ENCODE data around the gene CCDC150.

CCDC150 gene

GRCh38 chr2:196639180-196640030 is at the start of gene CCDC150:
Gene CCDC150 (plus strand): TSS chr2:196639715. CDS start chr2:196639767, 52 bp downstream.
- peak; percentile 95 for DNase-seq (ENCODE audit: low spot score)

DNA sequence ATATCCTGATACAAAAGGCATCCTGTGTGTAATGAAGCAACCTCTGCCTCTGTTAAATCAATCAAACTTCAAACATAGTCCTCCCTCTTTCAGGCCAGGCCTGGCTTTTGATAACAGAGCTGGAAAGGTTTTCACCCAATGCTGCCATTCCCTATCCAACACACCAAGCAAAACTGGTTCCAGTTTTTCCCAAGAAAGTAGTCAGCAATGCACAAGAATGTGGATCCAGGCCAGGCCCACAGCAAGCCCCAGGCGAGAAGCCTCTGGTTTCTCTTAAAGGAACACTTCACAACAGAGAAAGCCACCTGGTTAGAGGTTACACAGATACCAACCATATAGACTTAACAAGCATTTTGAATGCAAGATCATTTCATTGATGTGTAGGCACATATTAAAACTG is 49.2 kb upstream of the CCDC150 start:
- no peak for DNase-seq (ENCODE audit: low spot score)

GRCh38 chr2:196591004-196591403 is 48.5 kb upstream of the CCDC150 start:
- DNase-seq (ENCODE audit: low spot score), result no peak

GRCh38 chr2:196591621-196592022 is 47.9 kb upstream of the CCDC150 start:
- DNase-seq (ENCODE audit: low spot score), result no peak

DNA sequence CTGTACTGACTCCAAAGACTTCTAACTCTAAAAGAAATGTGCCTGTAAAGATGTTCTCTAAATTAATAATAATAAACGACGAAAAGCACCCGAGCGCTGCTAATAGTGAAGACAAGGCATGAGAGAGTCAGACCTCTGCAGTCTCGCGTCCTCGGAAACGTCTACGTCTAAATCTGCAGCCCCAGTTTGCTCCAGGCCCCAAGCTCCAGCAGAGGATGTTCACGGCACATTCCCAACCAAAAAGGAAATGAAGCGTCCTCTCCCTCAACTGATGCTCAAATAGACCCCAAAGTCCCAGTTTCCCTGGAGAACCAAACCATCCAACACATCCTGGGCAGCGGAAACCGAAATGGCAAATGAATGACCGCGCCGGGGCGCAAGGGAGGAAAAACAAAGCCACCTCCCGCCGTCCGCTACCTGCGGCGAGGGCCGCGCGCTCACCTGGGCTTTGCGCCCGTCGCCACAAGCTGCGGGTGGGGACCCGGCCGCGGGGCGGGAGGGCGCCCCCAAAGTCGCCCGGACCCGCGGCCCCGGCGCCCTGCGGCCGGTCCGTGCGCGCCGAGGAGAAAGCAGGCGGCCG is 47.1 kb upstream of the CCDC150 start:
- DNase-seq (ENCODE audit: low spot score), result peak; percentile 46

- peak; percentile 55 for DNase-seq (ENCODE audit: low spot score)
Measured at GRCh38 chr2:196592911-196593881, 46.3 kb upstream of the CCDC150 start, which contains the start of gene HECW2. Gene HECW2 (minus strand): TSS chr2:196593554.

GRCh38 chr2:196594158-196594557 is 45.4 kb upstream of the CCDC150 start:
- no peak for DNase-seq (ENCODE audit: low spot score)

GRCh38 chr2:196597531-196597930 is 42.0 kb upstream of the CCDC150 start:
- DNase-seq (ENCODE audit: low spot score), result no peak

DNA sequence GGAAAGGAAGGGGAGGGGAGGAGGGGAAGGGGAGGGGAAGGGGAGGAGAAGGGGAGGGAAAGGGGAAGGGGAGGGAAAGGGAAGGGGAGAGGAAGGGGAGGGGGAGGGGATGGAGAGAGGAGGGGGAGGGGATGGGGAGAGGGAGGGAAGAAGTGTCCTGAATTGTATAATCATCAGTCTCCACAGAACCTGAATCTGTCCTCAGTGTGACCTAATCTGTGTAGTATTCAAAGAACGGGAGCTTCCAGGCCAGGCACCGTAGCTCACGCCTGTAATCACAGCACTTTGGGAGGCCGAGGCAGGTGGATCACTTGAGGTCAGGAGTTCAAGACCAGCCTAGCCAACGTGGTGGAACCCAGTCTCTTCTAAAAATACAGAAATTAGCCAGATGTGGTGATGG is 41.1 kb upstream of the CCDC150 start:
- DNase-seq (ENCODE audit: low spot score), result no peak

- no peak for DNase-seq (ENCODE audit: low spot score)
Measured at GRCh38 chr2:196598846-196599245, 40.7 kb upstream of the CCDC150 start.

- DNase-seq (ENCODE audit: low spot score), result peak; percentile 74
Measured at GRCh38 chr2:196601430-196602306, 37.8 kb upstream of the CCDC150 start.

DNA sequence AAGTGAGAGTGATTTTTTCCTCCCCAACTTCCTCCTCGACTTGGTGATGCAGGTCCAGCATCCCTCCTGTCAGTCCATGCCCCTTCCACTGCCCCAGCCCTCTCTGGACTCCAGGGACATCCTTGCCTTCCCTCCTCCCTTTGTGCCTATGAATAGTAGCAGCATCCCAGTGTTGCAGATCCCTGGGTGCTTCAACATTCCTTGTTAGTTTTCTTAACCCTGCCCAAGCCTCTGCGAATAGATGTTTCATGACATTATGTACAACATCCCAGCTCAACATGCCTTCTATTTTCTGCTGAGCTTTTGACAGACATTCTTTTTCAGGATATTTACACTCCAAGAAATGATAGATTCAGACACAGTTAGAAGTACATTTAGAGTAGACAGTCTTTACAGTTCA is 35.3 kb upstream of the CCDC150 start:
- no peak for DNase-seq (ENCODE audit: low spot score)

- DNase-seq (ENCODE audit: low spot score), result no peak
Measured at GRCh38 chr2:196606516-196606915, 33.0 kb upstream of the CCDC150 start.

DNA sequence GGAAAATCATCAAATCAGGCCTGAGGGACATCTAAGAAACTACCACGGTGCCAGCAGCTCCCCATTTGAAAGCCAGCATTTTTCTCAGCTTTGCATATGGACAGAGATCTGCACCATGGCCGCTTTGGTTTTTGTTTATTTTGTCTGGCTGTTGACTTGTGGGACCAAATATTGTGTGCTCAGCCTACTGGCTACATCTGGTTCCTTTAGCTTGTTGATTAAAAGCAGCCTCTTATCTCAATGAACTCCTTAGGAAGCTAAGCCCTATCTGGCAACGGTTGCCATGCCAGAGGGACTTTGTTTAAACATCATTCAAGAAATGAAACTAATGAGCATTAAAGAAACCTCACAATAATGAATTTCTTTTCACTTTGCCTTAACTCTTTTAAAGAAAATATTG is 32.4 kb upstream of the CCDC150 start:
- DNase-seq (ENCODE audit: low spot score), result no peak

GRCh38 chr2:196607896-196608295 is 31.6 kb upstream of the CCDC150 start:
- DNase-seq (ENCODE audit: low spot score), result peak; percentile 29

DNA sequence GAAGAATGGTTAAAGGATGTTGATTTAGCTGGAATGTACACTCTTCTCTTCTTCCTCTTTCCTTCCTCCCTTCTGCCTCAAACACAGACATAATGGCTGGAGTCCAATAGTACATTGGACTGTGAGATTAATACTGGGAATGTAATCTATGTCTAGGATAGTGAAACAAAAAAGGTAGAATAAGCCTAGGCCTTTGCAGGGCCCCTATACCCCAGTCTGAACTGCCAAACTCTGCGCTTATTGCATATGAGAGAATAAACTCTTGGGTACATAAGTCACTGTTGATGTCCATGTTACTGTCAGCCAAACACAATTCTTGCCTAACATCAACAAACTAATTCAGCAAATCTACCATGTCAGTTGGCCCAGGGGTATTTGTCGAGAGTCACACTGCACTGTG is 29.7 kb upstream of the CCDC150 start:
- DNase-seq (ENCODE audit: low spot score), result no peak

DNA sequence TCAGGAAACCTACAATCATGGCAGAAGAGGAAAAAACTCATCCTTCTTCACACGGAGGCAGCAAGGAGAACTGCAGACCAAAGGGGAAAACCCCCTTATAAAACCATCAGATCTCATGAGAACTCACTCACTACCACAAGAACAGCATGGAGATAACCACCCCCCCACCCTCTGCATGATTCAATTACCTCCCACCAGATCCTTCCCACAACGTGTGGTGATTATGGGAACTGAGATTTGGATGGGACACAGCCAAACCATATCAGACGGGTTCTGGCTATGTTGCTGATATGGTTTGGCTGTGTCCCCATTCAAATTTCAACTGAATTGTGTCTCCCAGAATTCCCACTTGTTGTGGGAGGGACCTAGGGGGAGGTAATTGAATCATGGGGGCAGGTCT is 28.7 kb upstream of the CCDC150 start:
- DNase-seq (ENCODE audit: low spot score), result no peak

GRCh38 chr2:196613302-196613701 is 26.2 kb upstream of the CCDC150 start:
- DNase-seq (ENCODE audit: low spot score), result no peak

- DNase-seq (ENCODE audit: low spot score), result no peak
Measured at GRCh38 chr2:196617430-196617829, 22.1 kb upstream of the CCDC150 start.

DNA sequence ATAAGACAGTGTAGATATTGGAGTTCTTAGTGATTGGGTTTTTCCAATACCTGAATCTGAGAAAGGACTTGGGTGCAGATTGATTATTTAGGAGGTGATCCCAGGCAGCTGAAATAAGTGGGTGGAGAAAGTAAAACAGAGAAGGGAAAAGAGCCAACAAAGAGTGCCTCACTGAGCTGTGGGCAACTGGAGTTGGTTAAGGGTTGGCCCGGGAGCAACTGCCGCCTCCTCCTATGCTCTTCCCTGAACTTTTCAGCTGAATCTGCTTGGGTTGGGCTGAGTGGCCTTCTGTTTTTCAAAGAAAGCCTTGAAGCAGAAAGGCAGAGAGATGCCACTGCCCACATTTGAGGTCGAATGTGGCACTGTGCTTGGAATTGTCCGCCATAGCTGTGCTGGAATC is 20.9 kb upstream of the CCDC150 start:
- DNase-seq (ENCODE audit: low spot score), result no peak

DNA sequence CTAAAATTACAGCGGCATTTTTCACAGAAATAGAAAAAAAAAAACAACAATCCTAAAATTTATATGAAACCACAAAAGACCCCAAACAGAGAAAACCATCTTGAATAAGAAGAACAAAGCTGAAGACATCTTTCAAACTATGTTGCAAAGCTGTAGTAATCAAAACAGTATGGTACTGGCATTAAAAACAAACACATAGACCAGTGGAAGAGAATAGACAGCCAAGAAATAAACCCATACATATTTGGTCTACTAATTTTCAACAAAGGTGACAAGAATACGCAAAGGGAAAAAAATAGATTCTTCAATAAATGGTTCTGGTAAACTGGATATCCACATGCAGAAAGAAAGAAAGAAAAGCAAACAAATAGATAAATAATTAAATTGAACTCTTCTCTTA is 9.0 kb upstream of the CCDC150 start:
- DNase-seq (ENCODE audit: low spot score), result no peak

Measured in kidney tubule cell (primary cell).